Body of pancreas (tissue), 4 donors: ENCODE measurements around the gene FOXO3. TPM values are rescaled to one million over a fixed set of nuclear protein-coding genes. Genes with fewer than 3 reads are reported as not detected.

ENCODE experiments used
- ATAC-seq: fragments of 150-250 bp; one replicate; pipeline ENCODE4 v1.9.1; 2016
- DNase-seq, 4 donors: peaks; one replicate each; pipeline ENCODE4 v3.0.0-alpha.2; 2019
- H3K27ac ChIP-seq, 4 donors: fragments of 200-600 bp; sonication (generic); 1 replicate in 3 of 4; 2 replicates in 1 of 4; pipeline versions ENCODE4 v1.5.1 to v1.6.1; 2016 to 2019; ENCODE audit warnings: mild to moderate bottlenecking in 1 of 4, mixed read lengths in 1 of 4, moderate library complexity in 1 of 4
- H3K27me3 ChIP-seq, 2 donors: fragments of 200-600 bp; sonication (generic); one replicate each; pipeline ENCODE4 v1.6.0; 2016; ENCODE audit warnings: mild to moderate bottlenecking in 1 of 2
- H3K36me3 ChIP-seq, 2 donors: fragments of 200-600 bp; sonication (generic); replicated peaks in 1 of 2; 2 replicates each; pipeline ENCODE4 v1.5.1; 2016; ENCODE audit warnings: low read depth in 2 of 2; ENCODE audit not compliant: insufficient read depth in 1 of 2
- H3K4me1 ChIP-seq: fragments of 200-600 bp; sonication (generic); one replicate; pipeline ENCODE4 v1.6.0; 2016
- H3K4me3 ChIP-seq, 2 donors: fragments of 200-600 bp; sonication (generic); 1 replicate in 1 of 2; 2 replicates in 1 of 2; pipeline ENCODE4 v1.5.1; 2016 to 2019
- H3K9me3 ChIP-seq, 3 donors: fragments of 200-600 bp; sonication (generic); 1 replicate in 2 of 3; 2 replicates in 1 of 3; pipeline ENCODE4 v1.5.1; 2016
- POLR2A ChIP-seq, 3 donors: fragments of 450-650 bp; IDR thresholded peaks; one replicate each; pipeline ENCODE4 v1.6.1; 2016; ENCODE audit warnings: antibody characterized with exemption in 3 of 3, mild to moderate bottlenecking in 2 of 3
- WGBS, 2 donors: methylation state at CpG; one replicate each; pipeline ENCODE4 v1.1.5; 2017; 5-methylcytosine and 5-hydroxymethylcytosine counted together
- intact Hi-C: fragments of 100-400 bp; cut with DNase I; formaldehyde crosslinking; loops from one replicate; pipeline ENCODE4 v1.15.1; 2023
- total RNA-seq, 2 donors: library from RNA; depleted of rRNA; stranded (reverse); fragments of >200 nt; gene quantifications; one replicate each; pipeline ENCODE4 v1.1.0, GENCODE V29; 2016
- TF ChIP-seq, protein P1 (sequence below), 7 experiments: fragments of 450-650 bp in 4 of 7; fragments of 200-600 bp in 3 of 7; sonication (generic) in 3 of 7; IDR thresholded peaks; one replicate each; pipeline ENCODE4 v1.5.1; 2016 to 2019; ENCODE audit warnings: antibody characterized with exemption in 7 of 7

FOXO3 gene
- total RNA-seq, 2 donors from 2014 or later: 62.8 to 69.5 TPM

GRCh38 chr6:108697561-108698161 lies 136.9 kb downstream of the FOXO3 start:
- Histone ChIP-seq H3K27me3 (no peaks in the 10 kb centered on the region), H3K9me3 (no peaks in the 10 kb centered on the region), H3K4me1 (no peaks in the 10 kb centered on the region), H3K27ac (no peak overlapping the region), H3K36me3 (no peaks in the 10 kb centered on the region), H3K4me3 (no peak overlapping the region)
- intact Hi-C loops: no loop called here
- DNase-seq: no peak
- no peak for ATAC-seq
- 83 to 91% methylated on average over 12 to 15 of the region's 15 CpGs for WGBS, 2 donors
- TF ChIP-seq, protein P1, sequence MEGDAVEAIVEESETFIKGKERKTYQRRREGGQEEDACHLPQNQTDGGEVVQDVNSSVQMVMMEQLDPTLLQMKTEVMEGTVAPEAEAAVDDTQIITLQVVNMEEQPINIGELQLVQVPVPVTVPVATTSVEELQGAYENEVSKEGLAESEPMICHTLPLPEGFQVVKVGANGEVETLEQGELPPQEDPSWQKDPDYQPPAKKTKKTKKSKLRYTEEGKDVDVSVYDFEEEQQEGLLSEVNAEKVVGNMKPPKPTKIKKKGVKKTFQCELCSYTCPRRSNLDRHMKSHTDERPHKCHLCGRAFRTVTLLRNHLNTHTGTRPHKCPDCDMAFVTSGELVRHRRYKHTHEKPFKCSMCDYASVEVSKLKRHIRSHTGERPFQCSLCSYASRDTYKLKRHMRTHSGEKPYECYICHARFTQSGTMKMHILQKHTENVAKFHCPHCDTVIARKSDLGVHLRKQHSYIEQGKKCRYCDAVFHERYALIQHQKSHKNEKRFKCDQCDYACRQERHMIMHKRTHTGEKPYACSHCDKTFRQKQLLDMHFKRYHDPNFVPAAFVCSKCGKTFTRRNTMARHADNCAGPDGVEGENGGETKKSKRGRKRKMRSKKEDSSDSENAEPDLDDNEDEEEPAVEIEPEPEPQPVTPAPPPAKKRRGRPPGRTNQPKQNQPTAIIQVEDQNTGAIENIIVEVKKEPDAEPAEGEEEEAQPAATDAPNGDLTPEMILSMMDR (IDR thresholded peaks at IDR 0.05): no peak
- TF ChIP-seq POLR2A (IDR thresholded peaks at IDR 0.05): no peak

DNA sequence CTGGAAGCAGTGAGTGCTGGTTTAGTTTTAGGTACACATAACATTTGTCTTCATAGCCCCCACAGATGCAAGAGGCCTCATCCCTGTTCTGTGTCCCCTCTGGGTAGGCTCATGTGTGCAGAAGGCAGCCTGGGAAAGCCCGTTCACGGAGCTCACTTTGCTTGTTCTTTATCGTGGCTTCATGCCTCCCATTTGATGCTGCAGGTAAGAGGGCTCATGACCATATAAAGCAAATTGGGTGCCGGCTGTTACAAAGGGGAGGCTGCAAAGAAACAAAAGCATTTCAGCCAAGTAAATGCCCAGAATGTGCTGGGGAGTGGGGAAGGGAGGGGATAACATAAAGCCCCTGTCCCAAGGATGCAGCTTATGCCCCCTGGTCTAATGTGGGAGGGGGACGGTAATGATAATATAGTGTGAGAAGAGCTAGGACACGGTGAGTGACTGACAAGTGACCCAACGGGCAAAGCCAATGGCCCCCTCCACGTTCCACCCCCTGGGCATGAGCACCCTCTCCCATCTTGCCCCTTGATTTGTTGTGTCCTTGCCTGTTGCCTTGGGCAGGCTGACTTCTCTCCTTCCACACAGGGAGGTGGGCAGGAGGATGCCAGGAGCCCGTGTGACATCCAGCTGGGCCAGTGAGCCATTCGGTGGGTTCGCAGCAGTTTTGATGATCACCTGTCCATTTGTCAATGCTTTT lies 138.0 kb downstream of the FOXO3 start:
- no peak overlapping the region for H3K4me3 ChIP-seq
- no peaks in the 10 kb centered on the region for H3K27me3 ChIP-seq
- H3K4me1 ChIP-seq: no peaks in the 10 kb centered on the region
- no peak overlapping the region for H3K27ac ChIP-seq
- DNase-seq (no peak), ATAC-seq (no peak)
- no peaks in the 10 kb centered on the region for H3K36me3 ChIP-seq
- intact Hi-C loops: no loop called here
- no peaks in the 10 kb centered on the region for H3K9me3 ChIP-seq
- 88 to 91% methylated on average over 11 of the region's 11 CpGs for WGBS, 2 donors
- no peak for TF ChIP-seq POLR2A (IDR thresholded peaks at IDR 0.05)
- TF ChIP-seq, protein P1 (IDR thresholded peaks at IDR 0.05): no peak

GRCh38 chr6:108699290-108700041 lies 138.7 kb downstream of the FOXO3 start:
- H3K36me3 ChIP-seq: no peaks in the 10 kb centered on the region
- WGBS, 2 donors: 77 to 88% methylated on average over 17 of the region's 17 CpGs
- H3K9me3 ChIP-seq: no peaks in the 10 kb centered on the region
- no peaks in the 10 kb centered on the region for H3K27me3 ChIP-seq
- H3K4me1 ChIP-seq: no peaks in the 10 kb centered on the region
- DNase-seq (no peak), ATAC-seq (no peak)
- H3K27ac ChIP-seq: no peak overlapping the region
- intact Hi-C loops: no loop called here
- H3K4me3 ChIP-seq: no peak overlapping the region
- TF ChIP-seq POLR2A (IDR thresholded peaks at IDR 0.05): no peak
- TF ChIP-seq, protein P1 (IDR thresholded peaks at IDR 0.05): no peak

- no peak overlapping the region for H3K27ac ChIP-seq
- no peaks in the 10 kb centered on the region for H3K9me3 ChIP-seq
- WGBS, 2 donors: 95 to 98% methylated on average over 1 of the region's 1 CpG
- DNase-seq: no peak
- intact Hi-C loops: no loop called here
- TF ChIP-seq, protein P1 (IDR thresholded peaks at IDR 0.05): no peak
- TF ChIP-seq POLR2A (IDR thresholded peaks at IDR 0.05): no peak
- no peak overlapping the region for H3K4me3 ChIP-seq
- no peak for ATAC-seq
- no peaks in the 10 kb centered on the region for H3K27me3 ChIP-seq
- H3K4me1 ChIP-seq: no peaks in the 10 kb centered on the region
- H3K36me3 ChIP-seq: no peaks in the 10 kb centered on the region
These were observed 141.6 kb downstream of the FOXO3 start for GRCh38 chr6:108702106-108702851.
